CD4-positive, alpha-beta T cell treated with Interleukin-21 for 1 hour (primary cell): ENCODE data around the gene EPB41L2.

Experiments
- DNase-seq: peaks from one replicate; pipeline ENCODE4 v3.0.0-alpha.2; 2020

Gene EPB41L2

DNA sequence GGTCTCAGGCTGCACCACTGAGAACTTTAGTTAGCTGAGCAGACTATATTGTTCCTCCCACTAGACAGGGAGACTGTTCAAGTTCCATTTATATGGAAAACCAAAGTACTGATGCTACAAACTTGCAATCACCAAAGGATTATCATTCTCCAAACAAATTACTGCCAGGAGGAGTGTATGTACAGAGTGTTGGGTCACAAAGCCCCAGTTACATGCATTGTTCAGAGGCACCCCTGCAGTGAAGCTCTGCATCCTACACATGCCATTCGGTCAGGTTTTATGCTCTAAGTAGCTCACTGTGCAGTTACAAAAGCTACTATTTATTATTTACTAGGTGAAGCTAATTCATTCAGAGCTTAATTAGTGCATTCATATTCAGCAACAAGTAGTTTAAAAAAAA is 160.0 kb downstream of the EPB41L2 start:
- DNase-seq = no peak

GRCh38 chr6:130900913-130901312 is 162.1 kb downstream of the EPB41L2 start:
- no peak for DNase-seq

DNA sequence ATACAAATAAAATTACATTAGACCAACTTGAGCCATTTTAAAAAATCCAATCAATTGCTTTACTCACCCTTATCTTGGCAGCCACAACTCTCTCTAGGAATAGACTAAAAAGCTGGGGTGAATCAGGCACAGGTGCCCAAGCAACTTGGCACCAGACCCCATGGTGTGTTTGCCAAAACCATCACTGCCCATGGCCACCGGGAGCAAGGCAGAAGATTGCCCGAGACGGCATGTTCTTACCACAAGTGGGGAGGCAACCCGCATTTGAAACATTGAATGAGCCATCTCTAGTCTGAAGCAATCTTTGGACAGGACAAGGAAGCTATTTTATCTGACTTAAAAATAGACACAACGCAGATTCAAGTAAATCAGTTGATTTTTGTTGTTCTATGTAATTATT is 166.8 kb downstream of the EPB41L2 start:
- DNase-seq = no peak

DNA sequence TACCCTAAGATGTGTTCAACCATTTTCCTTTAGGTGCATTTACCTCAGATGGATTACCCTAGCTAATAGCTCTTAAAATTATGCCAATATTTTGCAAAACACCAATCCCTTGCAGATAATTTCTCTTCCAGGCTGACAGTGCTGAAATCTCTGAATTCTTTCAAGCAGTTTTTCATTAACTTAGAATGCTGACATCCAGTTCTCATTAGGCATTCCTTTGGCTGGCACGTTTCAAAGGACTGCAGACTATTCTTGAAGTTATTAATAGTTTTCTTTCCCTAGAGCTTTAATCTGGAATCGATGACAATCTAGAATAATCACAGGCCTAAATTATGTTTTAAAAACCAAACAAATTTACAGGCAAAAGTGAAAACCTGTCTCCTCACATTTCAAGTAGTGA is 167.5 kb downstream of the EPB41L2 start:
- DNase-seq = no peak

- no peak for DNase-seq
Observed at GRCh38 chr6:130893766-130894165, 169.3 kb downstream of the EPB41L2 start.

- no peak for DNase-seq
Observed at GRCh38 chr6:130893277-130893676, 169.8 kb downstream of the EPB41L2 start.

DNA sequence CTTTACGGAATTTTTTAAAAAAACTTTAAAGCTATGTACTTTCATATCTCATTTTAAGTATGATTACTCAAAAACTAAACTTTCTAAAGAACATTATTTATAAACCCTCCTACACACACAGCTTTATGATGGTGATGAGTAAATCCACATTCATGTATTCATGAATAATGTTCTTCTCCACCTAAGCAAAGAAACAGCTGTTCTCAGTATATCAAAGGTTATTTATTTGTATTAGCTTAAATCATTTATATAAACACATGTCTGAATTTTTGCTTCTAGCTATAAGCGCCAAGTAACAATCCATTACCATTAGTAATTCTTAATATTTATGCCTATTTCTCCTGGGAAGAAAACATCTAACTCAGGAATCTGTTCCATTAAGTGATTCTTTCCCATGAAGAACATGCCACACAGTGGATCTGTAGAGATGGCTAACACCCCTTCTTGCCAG is 172.5 kb downstream of the EPB41L2 start:
- DNase-seq = no peak

DNA sequence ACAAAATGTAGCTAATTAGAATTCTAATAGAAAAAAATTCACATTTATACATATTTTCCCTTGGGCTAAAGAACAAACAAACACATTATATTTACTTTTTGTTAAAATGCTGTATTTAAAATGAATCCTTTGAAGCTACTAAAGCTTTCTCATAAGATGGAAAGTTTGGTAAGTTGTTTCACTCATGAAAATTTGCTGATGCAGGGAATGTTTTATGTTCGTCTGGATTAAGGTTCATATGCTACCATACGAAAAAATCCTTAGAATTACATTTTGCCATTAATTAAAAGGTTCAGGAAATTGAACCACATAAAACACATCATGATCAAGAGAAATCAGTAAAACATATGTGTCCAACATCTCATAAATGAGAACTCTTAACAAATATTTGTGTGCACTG is 173.6 kb downstream of the EPB41L2 start:
- no peak for DNase-seq

- DNase-seq = no peak
Observed at GRCh38 chr6:130888246-130888645, 174.8 kb downstream of the EPB41L2 start.

DNA sequence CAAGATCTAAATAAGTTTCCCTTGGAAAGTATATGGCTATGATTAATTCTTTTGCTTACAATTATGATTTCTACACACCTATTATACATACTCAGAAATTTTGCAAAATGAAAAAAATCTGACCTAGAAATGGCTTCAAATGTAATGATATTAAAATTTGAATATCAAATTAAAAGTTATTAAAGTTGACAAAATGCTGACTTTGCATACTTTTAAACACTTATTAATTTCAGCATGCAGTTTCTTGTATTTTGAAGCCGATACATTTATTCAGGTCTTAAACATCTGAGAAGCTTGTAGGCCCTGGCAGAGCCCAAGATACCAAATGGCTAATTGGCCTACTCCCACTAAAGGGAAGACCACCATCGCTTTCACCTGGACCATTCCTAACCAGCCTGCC is 176.1 kb downstream of the EPB41L2 start:
- no peak for DNase-seq

- DNase-seq = peak; percentile 82
Observed at GRCh38 chr6:130885392-130886192, 177.5 kb downstream of the EPB41L2 start.

- DNase-seq = no peak
Observed at GRCh38 chr6:130882370-130882769, 180.7 kb downstream of the EPB41L2 start.

GRCh38 chr6:130879826-130880225 is 183.2 kb downstream of the EPB41L2 start:
- DNase-seq = no peak

DNA sequence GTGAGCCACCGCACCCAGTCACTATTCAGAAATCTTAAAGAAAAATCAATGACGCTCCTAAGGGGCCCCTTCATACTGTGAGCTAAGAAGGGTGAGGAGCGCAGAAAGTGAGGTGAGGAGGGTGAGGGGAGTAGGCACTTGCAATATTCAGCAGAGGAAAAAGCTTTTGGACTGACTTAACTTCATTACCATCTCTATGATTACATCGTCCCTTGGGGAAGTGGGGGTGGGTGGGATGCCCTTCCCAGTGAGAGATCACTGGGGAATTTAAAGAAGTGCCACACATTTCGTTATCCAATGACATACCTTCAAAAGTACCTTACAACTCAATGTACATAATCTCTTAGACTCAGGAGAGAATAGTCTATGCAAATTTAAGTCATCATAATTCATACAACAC is 189.3 kb downstream of the EPB41L2 start:
- no peak for DNase-seq

DNA sequence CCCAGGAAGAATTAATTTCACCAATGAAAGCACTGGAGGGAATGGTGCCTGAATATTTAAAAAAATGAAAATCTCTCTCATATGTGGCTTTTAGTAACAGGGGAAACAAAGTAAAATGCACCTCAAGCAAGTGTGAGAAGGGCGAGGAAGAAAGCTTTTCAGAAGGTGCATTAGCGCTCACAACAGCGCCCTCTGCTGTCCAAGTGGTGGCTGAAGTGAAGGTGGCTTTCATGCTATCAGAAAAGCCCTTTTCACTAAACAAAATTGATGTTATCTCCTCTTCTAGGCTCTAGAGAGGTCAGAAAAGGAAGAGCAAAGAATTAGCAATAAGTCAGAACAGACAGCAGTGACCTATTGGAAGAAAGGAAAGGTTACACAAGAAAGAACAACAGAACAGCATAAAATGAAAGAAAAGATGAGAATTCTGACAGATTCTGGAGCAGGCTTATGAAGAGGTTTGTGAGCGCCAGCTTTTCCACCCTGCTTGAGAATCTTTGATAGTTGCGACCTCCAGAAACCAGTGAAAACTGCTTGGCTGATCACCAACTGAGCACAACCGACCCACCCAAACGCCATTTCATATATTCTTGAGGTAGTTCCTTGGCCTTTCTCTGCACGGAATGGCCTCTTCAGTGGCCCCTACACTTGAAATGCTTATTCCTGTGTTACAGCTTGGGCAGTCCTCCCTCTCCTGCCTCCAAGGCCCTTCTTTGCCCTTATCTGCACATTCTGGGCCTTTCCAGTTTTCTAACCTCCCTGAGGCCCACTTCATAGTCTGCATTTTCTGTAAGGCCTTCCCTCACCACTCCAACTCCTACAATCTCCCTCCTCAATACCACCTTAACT is 190.6 kb downstream of the EPB41L2 start:
- peak; percentile 62 for DNase-seq

- no peak for DNase-seq
Observed at GRCh38 chr6:130870179-130870880, 192.7 kb downstream of the EPB41L2 start.

DNA sequence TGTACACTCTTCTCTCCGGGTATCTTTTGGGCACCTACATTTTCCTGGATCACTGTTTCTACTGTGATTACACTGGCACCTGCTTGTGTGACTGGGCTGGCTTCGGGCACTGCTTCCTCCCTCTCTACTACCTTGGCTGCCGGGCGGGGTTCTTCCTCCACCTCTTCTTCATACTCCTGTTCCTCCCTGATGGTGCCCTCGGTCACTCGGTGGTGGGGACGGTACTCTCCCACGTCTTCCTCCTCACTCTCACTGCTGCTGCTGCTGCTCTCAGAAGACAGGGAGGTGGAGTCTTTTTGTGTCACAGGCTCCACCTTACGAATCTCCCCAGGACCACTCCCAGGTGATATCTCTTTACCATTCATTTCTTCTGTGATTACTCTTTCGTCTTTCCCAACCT is 193.4 kb downstream of the EPB41L2 start:
- no peak for DNase-seq

GRCh38 chr6:130865793-130866192 is 197.3 kb downstream of the EPB41L2 start:
- no peak for DNase-seq

- DNase-seq = no peak
Observed at GRCh38 chr6:130864344-130864743, 198.7 kb downstream of the EPB41L2 start.

DNA sequence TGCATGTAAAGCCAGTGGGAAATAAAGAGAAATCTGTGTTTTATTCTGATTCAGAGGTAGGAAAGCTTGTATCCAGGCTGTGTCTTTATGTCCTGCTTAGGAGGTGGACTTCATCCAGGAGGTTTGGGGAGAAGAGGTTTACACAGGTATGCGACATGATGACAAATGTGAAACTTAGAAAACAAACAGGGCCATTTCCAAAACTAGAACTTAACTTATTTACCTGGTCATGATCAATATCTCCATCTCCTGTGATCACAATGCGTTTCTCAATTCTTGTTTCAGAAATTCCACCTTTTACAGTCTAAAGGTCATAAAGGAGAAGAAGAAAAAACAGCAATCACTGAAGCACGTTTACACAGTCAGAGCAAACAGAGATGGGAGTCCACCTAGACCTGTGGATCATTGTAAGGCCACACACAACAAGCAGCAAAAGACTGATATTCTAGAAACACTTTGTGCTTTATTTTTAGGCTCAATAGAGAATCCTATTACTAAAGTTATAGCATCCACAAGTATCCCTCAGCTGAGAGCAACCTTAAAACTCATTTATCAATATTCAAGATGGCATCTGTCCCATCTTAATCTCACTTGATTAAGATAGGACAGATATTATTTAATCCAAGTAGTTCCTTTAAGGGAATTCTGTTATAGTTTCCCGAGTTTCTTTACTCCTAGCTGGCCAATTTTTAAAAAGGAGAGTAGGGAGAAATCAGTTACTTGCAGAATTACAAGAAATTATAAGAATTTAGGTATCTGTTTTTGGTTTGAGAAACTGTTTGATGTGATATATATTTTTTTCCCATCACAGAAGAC is 199.4 kb downstream of the EPB41L2 start:
- no peak for DNase-seq

- DNase-seq = no peak
Observed at GRCh38 chr6:130862370-130862769, 200.7 kb downstream of the EPB41L2 start.

- no peak for DNase-seq
Observed at GRCh38 chr6:130859161-130859867, 203.7 kb downstream of the EPB41L2 start.
